SK-N-SH (cell line): Measurements from ENCODE around the gene WIPF2.

Experiments
- FOSL2 ChIP-seq: IDR thresholded peaks from 2 replicates; pipeline ENCODE4 v1.4.0; 2012; ENCODE audit warnings: low read depth, mild to moderate bottlenecking, moderate library complexity, borderline replicate concordance
- FOXJ3 ChIP-seq: sonication (generic); formaldehyde crosslinking; IDR thresholded peaks from 2 replicates; pipeline ENCODE4 v1.5.1; 2020; ENCODE audit warnings: mild to moderate bottlenecking, missing genetic modification reagents
- FOXM1 ChIP-seq: IDR thresholded peaks from 2 replicates; pipeline ENCODE4 v1.4.0; 2012; ENCODE audit warnings: low read depth, mild to moderate bottlenecking
- JUND ChIP-seq: IDR thresholded peaks from 2 replicates; pipeline ENCODE4 v1.4.0; 2012
- RXRA ChIP-seq: IDR thresholded peaks from 2 replicates; pipeline ENCODE4 v1.4.0; 2012; ENCODE audit warnings: low read depth, mild to moderate bottlenecking, borderline replicate concordance
- SMC3 ChIP-seq: IDR thresholded peaks from 2 replicates; pipeline ENCODE4 v1.6.1; 2012; ENCODE audit warnings: low read depth, low read length, improper control_type of control experiment
- TAF1 ChIP-seq: IDR thresholded peaks from 2 replicates; pipeline ENCODE4 v1.6.1; 2012; ENCODE audit warnings: low read depth, mild to moderate bottlenecking, low read length, moderate library complexity, borderline replicate concordance
- YY1 ChIP-seq: IDR thresholded peaks from 2 replicates; pipeline ENCODE4 v1.4.0; 2012; ENCODE audit warnings: low read depth, mild to moderate bottlenecking
- TF ChIP-seq, protein P1 (sequence below): fragments of 200-600 bp; sonication (generic); IDR thresholded peaks from 2 replicates; pipeline ENCODE4 v1.6.1; 2017; ENCODE audit warnings: antibody characterized with exemption, mild to moderate bottlenecking, moderate library complexity

DNA sequence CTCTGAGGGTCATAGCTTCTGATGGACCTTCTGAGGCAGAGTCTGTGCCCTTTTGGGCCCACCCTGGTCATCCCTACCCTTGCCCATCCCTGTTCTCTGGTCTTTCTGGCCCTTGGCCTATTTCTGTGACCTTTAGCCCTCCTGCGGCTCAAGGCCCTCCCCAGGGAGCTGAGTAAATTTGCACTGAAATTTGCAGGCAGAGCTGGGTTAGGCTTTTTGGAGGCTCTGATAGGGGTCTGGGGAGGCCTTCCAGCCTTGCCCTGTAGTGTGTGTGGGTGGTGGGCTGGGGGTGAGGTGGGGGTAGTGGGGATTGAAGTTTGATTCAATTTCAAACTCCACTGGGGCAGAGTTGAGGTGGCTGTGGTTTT, 107.7 kb downstream of the WIPF2 start:
- no peak for TF ChIP-seq RXRA
- TF ChIP-seq TAF1: no peak
- TF ChIP-seq FOXJ3 (CRISPR knock-in tag): no peak
- TF ChIP-seq FOXM1: no peak
- no peak for TF ChIP-seq SMC3
- TF ChIP-seq FOSL2: no peak
- TF ChIP-seq, protein P1, sequence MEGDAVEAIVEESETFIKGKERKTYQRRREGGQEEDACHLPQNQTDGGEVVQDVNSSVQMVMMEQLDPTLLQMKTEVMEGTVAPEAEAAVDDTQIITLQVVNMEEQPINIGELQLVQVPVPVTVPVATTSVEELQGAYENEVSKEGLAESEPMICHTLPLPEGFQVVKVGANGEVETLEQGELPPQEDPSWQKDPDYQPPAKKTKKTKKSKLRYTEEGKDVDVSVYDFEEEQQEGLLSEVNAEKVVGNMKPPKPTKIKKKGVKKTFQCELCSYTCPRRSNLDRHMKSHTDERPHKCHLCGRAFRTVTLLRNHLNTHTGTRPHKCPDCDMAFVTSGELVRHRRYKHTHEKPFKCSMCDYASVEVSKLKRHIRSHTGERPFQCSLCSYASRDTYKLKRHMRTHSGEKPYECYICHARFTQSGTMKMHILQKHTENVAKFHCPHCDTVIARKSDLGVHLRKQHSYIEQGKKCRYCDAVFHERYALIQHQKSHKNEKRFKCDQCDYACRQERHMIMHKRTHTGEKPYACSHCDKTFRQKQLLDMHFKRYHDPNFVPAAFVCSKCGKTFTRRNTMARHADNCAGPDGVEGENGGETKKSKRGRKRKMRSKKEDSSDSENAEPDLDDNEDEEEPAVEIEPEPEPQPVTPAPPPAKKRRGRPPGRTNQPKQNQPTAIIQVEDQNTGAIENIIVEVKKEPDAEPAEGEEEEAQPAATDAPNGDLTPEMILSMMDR: no peak
- no peak for TF ChIP-seq JUND
- no peak for TF ChIP-seq YY1
